ENCODE data around the gene MGARP. TPM values are rescaled to one million over a fixed set of nuclear protein-coding genes. Genes with fewer than 3 reads are reported as not detected.

MGARP gene
- total and polyA plus RNA-seq, 12 donors, result 0.36 to 2.3 (median 1.4) TPM; not detected in 1

DNA sequence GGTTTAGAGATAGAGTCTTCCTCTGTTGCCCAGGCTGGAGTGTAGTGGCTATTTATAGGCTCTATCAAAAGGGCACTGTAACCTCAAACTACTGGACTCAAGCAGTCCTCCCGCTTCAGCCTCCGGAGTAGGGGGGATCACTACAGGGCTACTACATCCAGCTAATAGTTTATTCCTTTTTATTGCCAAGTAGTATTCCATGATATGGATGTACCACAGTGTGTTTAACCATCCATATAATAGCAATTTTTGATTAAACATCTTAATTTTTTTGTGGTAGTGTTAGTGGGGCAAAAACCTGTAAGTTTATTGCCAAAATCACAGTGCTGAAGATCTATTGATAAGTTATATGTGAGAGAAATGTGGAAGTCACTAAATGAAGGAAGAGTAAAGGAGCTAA, 24.9 kb upstream of the MGARP start:
- ATAC-seq (no peak), DNase-seq (no peak)
- no peak overlapping the region for H3K27ac ChIP-seq
- peaks cover 0 to 24% (median 0%) of the 10 kb centered on the region in 9 donors for H3K36me3 ChIP-seq
- H3K4me1 ChIP-seq, result peaks cover 0 to 46% (median 24%) of the 10 kb centered on the region in 9 donors
- peaks cover 0 to 5% (median 0%) of the 10 kb centered on the region in 11 donors for H3K9me3 ChIP-seq
- no peaks in the 10 kb centered on the region for H3K27me3 ChIP-seq
- intact Hi-C loops (cut with DNase I), result loop anchor here in 4 of 10 donors (5.0 kb wide), 3 partner anchors 128 to 223 kb away; partner anchors contain the start of genes ELF2 (in 1 of the 4) and RAB33B (in 1 of the 4)
- H3K4me3 ChIP-seq, result no peak overlapping the region
- WGBS, 2 donors, result 99 to 100% methylated on average over 2 of the region's 2 CpGs
- TF ChIP-seq, protein P1, sequence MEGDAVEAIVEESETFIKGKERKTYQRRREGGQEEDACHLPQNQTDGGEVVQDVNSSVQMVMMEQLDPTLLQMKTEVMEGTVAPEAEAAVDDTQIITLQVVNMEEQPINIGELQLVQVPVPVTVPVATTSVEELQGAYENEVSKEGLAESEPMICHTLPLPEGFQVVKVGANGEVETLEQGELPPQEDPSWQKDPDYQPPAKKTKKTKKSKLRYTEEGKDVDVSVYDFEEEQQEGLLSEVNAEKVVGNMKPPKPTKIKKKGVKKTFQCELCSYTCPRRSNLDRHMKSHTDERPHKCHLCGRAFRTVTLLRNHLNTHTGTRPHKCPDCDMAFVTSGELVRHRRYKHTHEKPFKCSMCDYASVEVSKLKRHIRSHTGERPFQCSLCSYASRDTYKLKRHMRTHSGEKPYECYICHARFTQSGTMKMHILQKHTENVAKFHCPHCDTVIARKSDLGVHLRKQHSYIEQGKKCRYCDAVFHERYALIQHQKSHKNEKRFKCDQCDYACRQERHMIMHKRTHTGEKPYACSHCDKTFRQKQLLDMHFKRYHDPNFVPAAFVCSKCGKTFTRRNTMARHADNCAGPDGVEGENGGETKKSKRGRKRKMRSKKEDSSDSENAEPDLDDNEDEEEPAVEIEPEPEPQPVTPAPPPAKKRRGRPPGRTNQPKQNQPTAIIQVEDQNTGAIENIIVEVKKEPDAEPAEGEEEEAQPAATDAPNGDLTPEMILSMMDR (IDR thresholded peaks at IDR 0.05), result no peak

DNA sequence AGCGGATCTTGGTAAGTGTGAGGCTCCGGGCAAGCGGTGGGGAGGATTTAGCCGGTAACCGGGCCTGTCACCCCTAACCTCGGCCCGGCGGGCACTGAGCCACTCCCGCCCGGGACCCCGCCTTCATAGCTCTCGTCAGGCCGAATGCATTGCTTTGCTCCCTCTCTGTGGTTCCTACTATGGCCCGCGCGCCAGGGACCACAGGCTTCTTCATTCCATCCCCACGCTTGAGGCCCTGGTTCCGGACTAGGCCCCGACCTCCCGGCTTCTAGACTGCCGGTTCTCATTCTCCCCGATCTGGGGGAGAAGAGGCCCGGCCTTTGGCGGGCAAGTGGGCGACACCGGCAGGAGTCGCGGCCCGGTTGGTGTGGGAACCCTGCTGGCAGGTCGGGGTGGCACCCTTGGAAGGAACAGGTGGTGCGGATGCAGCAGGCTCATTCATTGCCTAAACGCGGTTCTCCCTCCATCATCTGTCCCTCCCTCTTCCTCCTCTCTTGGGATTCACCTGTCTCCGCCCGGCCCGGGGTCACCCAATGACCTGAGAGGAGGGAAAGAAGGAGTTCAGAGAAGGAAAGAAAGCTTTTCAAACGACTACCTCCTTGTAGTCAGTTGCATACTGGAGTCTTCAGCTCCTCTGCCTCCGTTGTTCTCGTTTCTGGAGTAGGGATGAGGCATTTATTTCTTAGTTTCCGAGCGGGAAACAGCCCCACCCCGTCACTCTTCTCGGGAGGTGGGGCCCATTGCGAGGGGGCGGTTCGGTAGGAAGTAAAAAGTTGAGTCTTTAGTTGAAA, 22.0 kb upstream of the MGARP start, which contains the start of gene NDUFC1:
Gene NDUFC1 (minus strand): TSS at position 657 of the 791 bp plus-strand sequence. CDS start 6,679 bp downstream, outside the sequence.
- Histone ChIP-seq H3K9me3 (peaks cover 0 to 5% (median 0%) of the 10 kb centered on the region in 11 donors), H3K4me1 (peaks cover 0 to 62% (median 33%) of the 10 kb centered on the region in 9 donors), H3K27me3 (no peaks in the 10 kb centered on the region), H3K4me3 (peak within 1 kb of the TSS; percentile 72 to 99 (median 84)), H3K27ac (peak within 1 kb of the TSS; percentile 44 to 94 (median 90)), H3K36me3 (peaks cover 0 to 16% (median 0%) of the 10 kb centered on the region in 9 donors)
- ATAC-seq, result peak; percentile 20 to 66 (median 46)
- peak; percentile 43 to 46 for DNase-seq
- TF ChIP-seq, protein P1 (IDR thresholded peaks at IDR 0.05), result peak in 2 of 9 donors; percentile 16 to 23
- 0 to 1% methylated on average over 43 to 46 of the region's 46 CpGs for WGBS, 2 donors
- intact Hi-C loops (cut with DNase I), result loop anchor here in 6 of 10 donors (2.0 to 5.0 kb wide), 4 partner anchors 125 to 220 kb away; partner anchors contain the start of genes ELF2 (in 4 of the 6) and RAB33B (in 1 of the 6)

DNA sequence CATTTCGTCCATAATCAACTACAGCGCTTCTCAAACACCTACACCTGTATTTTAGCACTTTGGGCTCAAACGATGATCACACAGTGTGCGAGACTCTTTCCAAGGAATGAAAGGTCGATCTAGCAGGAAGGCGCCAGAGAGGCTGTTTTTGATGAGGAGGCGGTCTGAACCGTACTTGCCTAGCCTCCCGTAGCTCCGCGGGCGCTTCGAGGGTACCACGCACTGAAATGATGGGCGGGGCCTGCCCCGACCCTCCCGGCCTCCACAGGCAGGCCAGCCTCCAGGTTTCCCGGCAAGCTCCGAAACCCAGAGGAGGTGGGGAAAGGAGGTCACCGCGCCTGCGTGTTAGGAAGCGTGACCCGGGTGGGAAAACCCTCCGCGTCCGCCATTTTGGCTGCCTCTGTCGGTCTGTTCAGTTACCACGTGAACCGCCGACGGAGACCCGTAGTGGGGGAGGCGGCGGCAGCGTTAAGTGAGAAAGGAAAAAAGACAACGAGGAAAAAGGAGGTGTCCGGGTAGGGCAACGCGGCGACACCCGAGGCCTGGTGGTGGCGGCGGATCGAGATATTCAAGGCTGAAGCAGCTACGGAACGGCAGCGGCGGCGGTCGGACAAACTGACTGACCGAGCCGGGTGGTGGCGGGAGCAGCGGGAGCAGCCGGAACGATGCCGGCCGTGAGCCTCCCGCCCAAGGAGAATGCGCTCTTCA, 21.2 kb upstream of the MGARP start, which contains the start of gene NAA15:
Gene NAA15 (plus strand): TSS at position 393 of the 708 bp plus-strand sequence. CDS start 273 bp downstream, at position 666.
- Histone ChIP-seq H3K36me3 (peaks cover 0 to 14% (median 0%) of the 10 kb centered on the region in 9 donors), H3K4me1 (peaks cover 0 to 67% (median 36%) of the 10 kb centered on the region in 9 donors), H3K27me3 (no peaks in the 10 kb centered on the region), H3K27ac (peak within 1 kb of the TSS; percentile 59 to 94 (median 90)), H3K9me3 (peaks cover 0 to 5% (median 0%) of the 10 kb centered on the region in 11 donors), H3K4me3 (peak within 1 kb of the TSS; percentile 72 to 99 (median 84))
- TF ChIP-seq, protein P1 (IDR thresholded peaks at IDR 0.05), result no peak
- intact Hi-C loops (cut with DNase I), result loop anchor here in 6 of 10 donors (2.0 to 5.0 kb wide), 4 partner anchors 124 to 219 kb away; partner anchors contain the start of genes ELF2 (in 4 of the 6) and RAB33B (in 1 of the 6)
- WGBS, 2 donors, result 0% methylated on average over 61 of the region's 61 CpGs
- DNase-seq (peak; percentile 98 to 99), ATAC-seq (peak; percentile 97 to 98 (median 98))
